HepG2 (cell line): ENCODE measurements around the gene UBE4A. TPM values are rescaled to one million over a fixed set of nuclear protein-coding genes. Genes with fewer than 3 reads are reported as not detected.

Source experiments
- GPN1 ChIP-seq: sonication (generic); formaldehyde crosslinking; IDR thresholded peaks from 2 replicates; pipeline ENCODE4 v1.5.1; 2020; ENCODE audit warnings: missing genetic modification reagents, borderline replicate concordance
- KIAA2018 ChIP-seq: sonication (generic); formaldehyde crosslinking; IDR thresholded peaks from 2 replicates; pipeline ENCODE4 v1.5.0; 2020; ENCODE audit warnings: mild to moderate bottlenecking, missing genetic modification reagents, borderline replicate concordance
- POLR2A ChIP-seq, 2 experiments: IDR thresholded peaks; 2 replicates each; pipeline ENCODE4 v1.6.1; 2011; ENCODE audit warnings: low read depth in 2 of 2, low read length in 2 of 2, mild to moderate bottlenecking in 1 of 2, moderate library complexity in 1 of 2; ENCODE audit not compliant: insufficient read depth in 1 of 2
- REPIN1 ChIP-seq: sonication (generic); formaldehyde crosslinking; IDR thresholded peaks from 2 replicates; pipeline ENCODE4 v1.8.0; 2022; ENCODE audit warnings: missing genetic modification reagents, low read depth, mild to moderate bottlenecking, borderline replicate concordance
- SAP130 ChIP-seq: IDR thresholded peaks from 2 replicates; pipeline ENCODE4 v1.6.1; 2016; ENCODE audit warnings: low read depth
- SIN3B ChIP-seq: fragments of 150-350 bp; IDR thresholded peaks from 2 replicates; pipeline ENCODE4 v1.6.1; 2014; ENCODE audit warnings: low read length
- TBX2 ChIP-seq: sonication (generic); formaldehyde crosslinking; IDR thresholded peaks from 2 replicates; pipeline ENCODE4 v1.5.0; 2020; ENCODE audit warnings: missing genetic modification reagents, mild to moderate bottlenecking, borderline replicate concordance
- ZBTB1 ChIP-seq: sonication (generic); formaldehyde crosslinking; IDR thresholded peaks from 2 replicates; pipeline ENCODE4 v1.4.0; 2020; ENCODE audit warnings: missing genetic modification reagents, borderline replicate concordance
- ZFP37 ChIP-seq: sonication (generic); formaldehyde crosslinking; IDR thresholded peaks from 2 replicates; pipeline ENCODE4 v1.4.0; 2020; ENCODE audit warnings: missing genetic modification reagents, borderline replicate concordance
- ZNF30 ChIP-seq: sonication (generic); formaldehyde crosslinking; IDR thresholded peaks from 2 replicates; pipeline ENCODE4 v1.5.0; 2020; ENCODE audit warnings: mild to moderate bottlenecking, missing genetic modification reagents
- ZNF513 ChIP-seq: sonication (generic); formaldehyde crosslinking; conservative IDR thresholded peaks from 2 replicates; pipeline ENCODE4 v1.5.0; 2020; ENCODE audit warnings: missing genetic modification reagents
- ZNF552 ChIP-seq: sonication (generic); formaldehyde crosslinking; IDR thresholded peaks from 2 replicates; pipeline ENCODE4 v1.9.0; 2022; ENCODE audit warnings: missing genetic modification reagents, mild to moderate bottlenecking, borderline replicate concordance
- ZNF572 ChIP-seq: sonication (generic); formaldehyde crosslinking; IDR thresholded peaks from 2 replicates; pipeline ENCODE4 v1.5.1; 2020; ENCODE audit warnings: mild to moderate bottlenecking, missing genetic modification reagents
- ZNF615 ChIP-seq: sonication (generic); formaldehyde crosslinking; IDR thresholded peaks from 2 replicates; pipeline ENCODE4 v1.5.0; 2020; ENCODE audit warnings: mild to moderate bottlenecking, missing genetic modification reagents, borderline replicate concordance
- ZNF841 ChIP-seq: sonication (generic); formaldehyde crosslinking; IDR thresholded peaks from 2 replicates; pipeline ENCODE4 v1.8.1; 2023; ENCODE audit warnings: missing genetic modification reagents, borderline replicate concordance
- polyA plus RNA-seq, 8 experiments: library from polyadenylated mRNA; depleted of rRNA in 3 of 8; stranded (reverse) in 7 of 8; unstranded in 1 of 8; fragments of >200 nt; fragmentation: Illumina TruSeq in 4 of 8; extraction: Trizol in 4 of 8; gene quantifications; 2 replicates each; pipeline versions ENCODE4 v1.2.1 to v1.2.3, GENCODE V29; 2011 to 2016; ENCODE audit warnings: low read depth in 4 of 8, missing spikeins in 1 of 8, mixed read lengths in 1 of 8; ENCODE audit not compliant: insufficient read depth in 1 of 8
- total RNA-seq, 5 experiments: library from RNA; depleted of rRNA; stranded (reverse); fragments of >200 nt; fragmentation: Illumina TruSeq; extraction: Trizol; gene quantifications; 2 replicates each; pipeline ENCODE4 v1.2.3, GENCODE V29; 2016; ENCODE audit warnings: low read depth in 1 of 5

UBE4A gene
- total and polyA plus RNA-seq, 2 of the 13 experiments (the other 11 are each of a cell fraction or from before 2014, with no cell fraction given) = 15.1 to 32.7 TPM

GRCh38 chr11:118417801-118418200 lies 58.4 kb downstream of the UBE4A start (continued):
- TF ChIP-seq KIAA2018 (no peak), ZBTB1 (CRISPR knock-in tag) (no peak), ZNF30 (no peak), ZNF615 (CRISPR knock-in tag) (no peak), REPIN1 (CRISPR knock-in tag) (no peak), SIN3B (no peak), SAP130 (CRISPR knock-in tag) (no peak), ZFP37 (CRISPR knock-in tag) (no peak), ZNF552 (CRISPR knock-in tag) (no peak), ZNF572 (CRISPR knock-in tag) (no peak), ZNF841 (CRISPR knock-in tag) (no peak), TBX2 (no peak), ZNF513 (no peak), POLR2A (IDR thresholded peaks at IDR 0.05; ENCODE audit: insufficient read depth in 1 of 2, low read depth in 2 of 2, low read length in 2 of 2) (no peak), GPN1 (CRISPR knock-in tag) (no peak)
